Left cardiac atrium (tissue), 4 donors: ENCODE measurements around the gene ZWILCH. TPM values are rescaled to one million over a fixed set of nuclear protein-coding genes. Genes with fewer than 3 reads are reported as not detected.
A peak's percentile ranks its signal among the peaks of the same experiment; 100 is the strongest.
"Not testable (repeated sequence)": the region's sequence is repeated elsewhere in the genome, so short reads cannot be mapped to it uniquely, and the experiment has no call there.

ENCODE experiments used
- ATAC-seq, 2 donors: fragments of 200-7000 bp; cut with Tn5 transposase; one replicate each; pipeline ENCODE4 v1.9.1; 2020; ENCODE audit warnings: mild to moderate bottlenecking in 2 of 2, moderate library complexity in 2 of 2
- DNase-seq: peaks from one replicate; pipeline ENCODE4 v3.0.0-alpha.2; 2020
- intact Hi-C, 2 donors: fragments of 100-400 bp; cut with DNase I; formaldehyde crosslinking; loops; one replicate each; pipeline versions ENCODE4 v1.14.1 to v1.15.1; 2022 to 2023
- total RNA-seq, 2 donors: library from RNA; stranded (reverse); fragmentation: NEBNext Ultra II Directional; extraction: Animal tissue kit (Norgen Biotek cat#: 25700); gene quantifications; one replicate each; pipeline ENCODE4 v1.2.1, GENCODE V29; 2021
- donor health status: DM: no; HTN: yes; CAD: no.
- donor health status: DM: no; HTN: yes; CAD: no; lungs with severe emphysema.
- donor health status: DM: yes; HTN: yes; CAD: no.
- donor health status: Dilated cardiomyopathy.

ZWILCH gene
- total RNA-seq, 2 donors from 2014 or later, result 2.3 to 3.5 TPM

DNA sequence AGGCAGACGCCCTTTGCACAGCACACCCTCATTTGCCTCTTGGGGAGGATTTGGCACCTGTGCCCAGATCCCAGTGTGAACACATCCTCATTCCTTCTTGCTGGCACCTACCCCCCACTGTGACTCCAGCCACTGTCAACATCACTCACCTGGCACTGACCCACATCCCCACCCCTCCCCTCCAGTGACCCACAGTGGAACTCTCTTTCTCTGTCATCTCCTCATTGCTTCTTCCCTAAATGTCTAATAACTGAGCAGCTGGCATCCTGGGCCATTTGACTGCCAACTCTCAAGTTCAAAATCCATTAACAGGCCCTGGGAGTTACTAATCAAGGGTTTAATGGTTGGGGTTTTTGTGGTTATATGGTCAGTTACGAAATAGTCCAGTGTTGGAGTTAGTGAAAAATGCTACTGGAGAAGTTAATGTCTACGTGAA is 22.0 kb upstream of the ZWILCH start:
- ATAC-seq, result peak; percentile 55 to 72
- intact Hi-C loops, result no loop called here
- DNase-seq, result no peak

DNA sequence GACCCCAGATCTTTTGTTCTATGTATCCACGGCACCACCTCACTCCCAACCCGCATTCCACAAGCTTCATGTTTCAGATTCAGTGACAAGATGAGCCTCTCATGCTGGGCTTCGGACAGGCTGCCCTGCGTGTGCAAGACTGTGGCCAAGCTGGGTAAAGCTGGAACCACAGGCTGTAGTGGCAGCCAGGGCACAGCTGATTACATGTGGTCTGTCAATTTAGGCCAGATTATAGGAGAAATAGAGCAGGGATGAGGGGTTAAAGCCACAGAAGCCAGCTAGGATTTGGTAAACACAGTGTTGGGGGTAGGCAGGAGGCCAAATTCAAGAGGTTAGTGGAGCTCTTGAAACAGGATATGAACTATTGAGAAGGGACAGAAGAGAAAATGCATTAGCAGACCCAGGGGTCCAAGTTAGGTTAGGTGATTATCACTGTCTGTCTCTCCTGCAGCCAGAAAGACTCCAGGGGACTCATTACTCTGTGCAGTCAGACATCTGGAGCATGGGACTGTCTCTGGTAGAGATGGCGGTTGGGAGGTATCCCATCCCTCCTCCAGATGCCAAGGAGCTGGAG is 20.5 kb upstream of the ZWILCH start:
- DNase-seq (no peak), ATAC-seq (no peak)
- intact Hi-C loops, result no loop called here

DNA sequence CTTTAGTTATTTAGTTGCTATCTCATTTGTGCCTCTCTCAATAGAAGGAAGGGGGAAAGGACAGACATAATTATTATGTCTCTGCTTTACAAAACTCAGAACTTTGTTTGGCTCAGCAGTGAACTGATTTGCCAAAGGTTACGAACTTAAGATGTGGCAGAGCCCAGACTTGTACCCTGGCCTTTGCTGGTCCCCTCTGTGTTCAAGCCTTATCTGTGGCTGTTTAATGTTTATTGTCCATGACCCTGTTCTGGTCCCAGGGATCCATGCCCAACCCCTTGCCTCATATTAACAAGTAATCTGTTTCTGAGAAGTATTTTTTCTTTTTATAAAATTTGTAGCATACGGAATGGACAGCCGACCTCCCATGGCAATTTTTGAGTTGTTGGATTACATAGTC is 18.2 kb upstream of the ZWILCH start:
- intact Hi-C loops, result no loop called here
- ATAC-seq, result no peak
- DNase-seq, result no peak

DNA sequence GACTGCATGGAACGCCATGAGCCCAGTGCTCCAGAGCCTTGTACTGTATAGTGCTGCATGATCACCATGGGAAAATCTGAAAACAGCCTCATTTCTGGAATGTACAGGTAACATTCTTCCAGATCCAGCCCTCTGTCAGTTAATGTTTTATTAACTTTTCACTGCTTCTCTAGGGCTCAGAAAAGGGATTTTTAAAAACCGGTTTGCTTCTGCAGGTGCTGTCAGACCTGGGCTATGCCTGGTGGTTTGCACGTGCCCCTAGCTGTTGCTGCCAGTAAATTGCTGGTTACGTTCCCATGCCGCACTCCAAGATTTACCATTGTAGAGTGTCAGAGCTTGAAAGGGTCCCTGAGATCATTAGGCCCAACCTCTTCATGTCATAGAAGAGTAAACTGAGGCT is 16.6 kb upstream of the ZWILCH start:
- DNase-seq (no peak), ATAC-seq (no peak)
- intact Hi-C loops, result no loop called here

DNA sequence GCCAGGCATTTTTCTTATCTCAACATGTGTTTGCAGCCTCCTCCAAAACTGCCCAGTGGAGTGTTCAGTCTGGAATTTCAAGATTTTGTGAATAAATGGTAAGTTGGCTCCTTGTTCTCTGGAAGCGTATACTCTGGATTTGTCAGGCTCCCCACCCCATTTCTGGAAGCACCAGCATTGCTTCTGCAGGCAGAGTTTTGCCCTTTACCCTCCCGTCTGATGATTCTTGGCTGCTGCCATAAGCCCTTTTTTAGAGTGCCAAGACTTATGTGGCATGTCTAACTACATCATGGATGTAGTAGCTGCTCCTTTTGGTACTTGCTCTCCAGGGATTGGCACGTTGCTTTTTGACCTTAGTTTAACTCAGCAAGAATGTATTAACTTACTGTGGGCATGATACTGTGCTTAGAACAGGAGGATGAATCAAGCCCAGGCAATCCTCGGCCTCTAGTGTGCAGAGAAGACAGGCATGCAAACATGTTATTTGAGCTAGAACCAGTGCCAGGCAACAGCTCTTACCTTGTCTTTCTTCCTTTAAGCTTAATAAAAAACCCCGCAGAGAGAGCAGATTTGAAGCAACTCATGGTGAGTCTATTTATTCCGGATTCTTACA is 15.8 kb upstream of the ZWILCH start:
- DNase-seq (no peak), ATAC-seq (peak in 1 of 2 donors; percentile 41)
- intact Hi-C loops, result no loop called here

DNA sequence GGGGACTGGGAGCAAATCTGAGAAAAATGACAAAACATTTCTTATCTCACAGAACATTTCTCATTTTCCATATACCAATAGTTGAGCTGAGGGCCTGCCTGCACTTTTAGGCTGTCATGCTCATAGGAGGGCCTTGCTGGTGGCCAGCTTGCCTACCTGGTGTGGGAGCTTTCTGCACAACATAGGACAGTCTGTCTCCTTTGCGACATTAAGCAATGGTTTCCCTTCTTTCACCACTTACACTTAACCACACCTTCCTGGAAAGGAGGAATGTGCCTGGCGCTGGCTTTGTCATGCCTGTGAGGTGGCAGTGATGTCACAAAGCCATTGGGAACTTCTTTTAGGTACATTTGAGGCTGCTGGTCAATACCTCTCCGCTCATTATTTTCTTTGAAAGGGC is 13.3 kb upstream of the ZWILCH start:
- DNase-seq (no peak), ATAC-seq (no peak)
- intact Hi-C loops, result loop anchor here in 1 of 2 donors (10.0 kb wide), 1 partner anchor 107 kb away; the partner anchor contains the start of gene MAP2K1

DNA sequence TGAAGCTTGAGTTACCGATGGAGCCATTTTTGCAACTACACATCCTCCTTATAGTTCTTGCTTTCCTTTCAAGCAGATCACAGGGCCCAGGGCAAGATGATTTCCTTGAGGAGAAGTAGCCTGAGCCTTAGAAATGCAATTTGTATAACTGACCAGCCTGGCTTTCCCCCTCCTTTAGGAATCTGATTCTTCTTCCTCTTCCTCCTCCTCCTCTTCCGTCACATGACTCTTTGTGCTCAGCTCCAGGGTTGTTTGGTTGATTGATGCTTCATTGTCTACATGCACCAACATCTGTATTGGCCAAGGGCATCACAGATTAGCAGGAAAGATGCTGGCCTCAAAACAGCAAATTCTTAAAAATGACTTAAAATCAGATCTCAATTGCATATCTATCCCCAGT is 10.9 kb upstream of the ZWILCH start:
- intact Hi-C loops, result loop anchor here in 1 of 2 donors (10.0 kb wide), 1 partner anchor 109 kb away; the partner anchor contains the start of gene MAP2K1
- no peak for ATAC-seq
- DNase-seq, result no peak

DNA sequence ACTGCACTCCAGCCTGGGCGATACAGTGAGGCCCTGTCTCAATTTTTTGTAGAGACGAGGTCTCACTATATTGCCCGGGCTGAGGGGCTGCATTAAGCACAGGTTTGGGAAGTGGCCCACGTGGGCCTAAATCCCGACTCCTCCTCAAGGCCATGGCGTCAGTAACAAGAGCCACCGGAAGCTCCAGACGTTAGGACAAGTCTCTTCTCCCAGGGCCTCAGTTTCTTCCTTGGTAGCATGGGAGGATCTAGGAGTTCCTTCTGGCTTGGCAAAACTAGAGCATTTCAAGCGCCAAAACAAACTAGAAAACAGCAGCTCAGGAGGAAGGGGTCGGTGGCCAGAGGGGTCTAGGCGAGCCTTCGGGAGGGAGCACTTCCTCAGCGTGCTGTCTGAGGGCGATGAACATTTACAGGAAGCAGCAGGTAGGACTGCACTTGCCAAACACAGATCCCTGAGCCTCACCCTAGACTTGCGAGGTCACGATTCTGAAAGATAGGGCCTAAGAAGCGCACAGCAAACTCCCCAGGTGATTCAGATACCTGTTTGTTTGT is 8.1 kb upstream of the ZWILCH start:
- ATAC-seq, result peak in 1 of 2 donors; percentile 42
- intact Hi-C loops, result loop anchor here in 1 of 2 donors (10.0 kb wide), 1 partner anchor 112 kb away; the partner anchor contains the start of gene MAP2K1
- no peak for DNase-seq

DNA sequence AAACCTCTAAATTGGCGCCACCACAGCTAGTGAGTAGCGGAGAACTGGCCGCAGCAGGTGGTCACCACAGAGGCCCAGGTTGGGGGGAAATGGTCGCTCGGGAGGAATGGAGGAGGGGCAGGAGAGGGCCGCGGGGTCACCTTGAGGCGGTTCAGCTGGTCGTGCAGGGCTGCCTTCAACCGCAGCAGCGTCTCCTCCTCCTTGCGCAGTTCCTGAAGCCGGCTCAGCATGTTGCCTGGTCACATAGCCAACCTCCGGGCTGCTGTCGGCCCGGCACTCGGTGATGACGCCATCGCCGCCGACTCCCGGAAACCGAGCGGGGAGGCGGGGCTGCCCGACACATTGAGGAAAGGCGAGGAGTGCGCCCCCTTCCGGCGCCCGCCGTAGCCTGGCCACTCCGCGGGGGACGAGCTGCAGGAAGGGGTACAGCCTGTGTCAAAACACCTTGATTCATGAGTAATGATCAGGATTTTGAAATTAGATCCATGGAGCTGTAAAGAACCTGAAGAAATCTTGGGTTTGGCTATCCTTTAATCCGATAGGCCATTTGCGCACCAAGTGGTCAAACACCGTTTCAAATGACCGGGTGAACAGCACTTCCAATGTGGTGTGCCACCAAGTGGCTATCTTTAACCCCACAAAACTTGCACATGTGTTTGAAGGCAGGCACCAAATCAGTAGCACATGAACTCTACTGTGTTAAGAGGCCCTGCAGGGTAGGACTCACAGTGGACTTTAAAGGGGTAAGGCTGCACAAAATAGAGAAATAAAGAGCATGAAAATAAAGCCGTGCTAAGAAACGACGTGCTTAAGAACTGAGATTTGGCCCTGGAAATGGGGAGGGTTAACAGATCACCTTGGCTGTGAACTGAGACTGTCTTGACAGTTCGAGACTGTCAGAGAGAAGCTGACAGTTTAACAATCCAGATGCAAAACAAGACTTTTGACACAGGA is 7.3 kb upstream of the ZWILCH start, which contains the start of gene SNAPC5:
Gene SNAPC5, minus strand, starts transcription at position 261 of the 954 bp plus-strand sequence. Its CDS starts 31 bp downstream, at position 230.
- intact Hi-C loops, result loop anchor here in 1 of 2 donors (10.0 kb wide), 1 partner anchor 113 kb away; the partner anchor contains the start of gene MAP2K1
- DNase-seq, result peak; percentile 98
- ATAC-seq, result peak; percentile 96 to 99

DNA sequence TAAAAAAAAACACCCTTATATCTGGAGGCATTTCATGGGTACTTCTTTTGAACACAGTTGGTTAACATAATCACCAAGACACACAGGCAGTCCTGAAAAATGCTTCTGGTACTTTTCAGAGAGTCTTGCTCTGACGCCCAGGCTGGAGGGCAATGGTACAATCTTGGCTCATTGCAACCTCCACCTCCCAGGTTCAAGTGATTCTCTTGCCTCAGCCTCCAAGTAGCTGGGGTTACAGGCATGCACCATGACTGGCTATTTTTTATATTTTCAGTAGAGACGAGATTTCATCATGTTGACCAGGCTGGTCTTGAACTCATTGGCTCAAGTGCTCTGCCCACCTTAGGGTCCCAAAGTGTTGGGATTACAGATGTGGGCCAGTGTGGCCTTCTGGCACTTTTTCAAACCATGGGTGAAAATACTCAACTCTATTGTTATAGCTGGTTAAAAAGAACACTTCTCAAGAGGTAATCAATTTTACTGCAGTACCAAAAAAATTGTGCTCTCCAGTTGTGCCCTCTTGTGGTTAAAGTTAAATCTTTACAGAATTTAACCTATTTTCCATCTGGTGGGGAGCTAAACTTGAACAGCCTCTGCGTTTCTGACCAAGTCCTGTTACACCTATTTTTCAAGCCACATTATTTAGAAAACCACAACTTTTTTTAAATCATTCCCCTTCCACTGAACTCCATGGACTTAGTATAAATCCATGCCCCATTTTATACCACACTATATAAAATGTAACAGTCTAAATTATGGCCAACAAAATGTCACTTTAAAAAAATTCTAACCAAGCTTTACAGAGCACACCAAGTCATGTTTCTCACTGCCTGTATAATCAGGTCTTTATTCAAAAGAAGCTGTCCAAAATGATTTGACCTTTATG is 6.4 kb upstream of the ZWILCH start:
- DNase-seq (no peak), ATAC-seq (no peak)
- intact Hi-C loops, result loop anchor here in 1 of 2 donors (10.0 kb wide), 1 partner anchor 114 kb away; the partner anchor contains the start of gene MAP2K1

DNA sequence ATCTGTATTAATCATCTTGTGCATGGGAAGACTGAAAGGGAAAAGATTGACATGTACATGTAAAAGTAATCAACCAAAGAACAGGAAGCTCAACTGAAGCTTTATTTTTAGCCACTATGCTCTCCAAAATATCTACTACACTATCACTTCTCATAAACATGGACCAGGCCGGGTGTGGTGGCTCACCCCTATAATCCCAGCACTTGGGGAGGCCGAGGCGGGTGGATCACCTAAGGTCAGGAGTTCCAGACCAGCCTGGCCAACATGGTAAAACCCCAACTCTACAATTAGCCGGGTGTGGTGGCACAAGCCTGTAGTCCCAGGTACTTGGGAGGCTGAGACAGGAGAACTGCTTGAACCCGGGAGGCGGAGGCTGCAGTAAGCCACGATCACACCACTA is 4.8 kb upstream of the ZWILCH start:
- ATAC-seq, intact Hi-C loops, DNase-seq: not testable (repeated sequence)

DNA sequence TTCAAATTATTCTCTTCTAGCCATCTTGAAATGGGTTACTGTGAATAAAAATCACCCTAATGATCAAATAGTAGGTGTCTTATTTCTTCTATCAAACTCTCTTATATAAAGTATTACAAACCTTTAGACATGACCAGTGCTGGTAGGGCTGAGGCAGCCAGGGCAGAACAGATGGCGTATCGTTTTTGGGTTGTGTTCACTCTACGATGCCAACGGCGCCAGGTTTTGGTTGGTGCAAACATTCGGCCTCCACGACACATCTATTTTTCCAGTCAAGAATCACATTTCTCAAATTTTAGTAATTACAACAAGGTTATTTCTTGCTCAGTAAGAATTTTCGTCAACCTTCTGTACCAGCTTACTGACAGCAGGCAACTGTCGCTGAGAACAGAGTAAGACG is 2.6 kb upstream of the ZWILCH start:
- intact Hi-C loops, result no loop called here
- DNase-seq (no peak), ATAC-seq (no peak)

DNA sequence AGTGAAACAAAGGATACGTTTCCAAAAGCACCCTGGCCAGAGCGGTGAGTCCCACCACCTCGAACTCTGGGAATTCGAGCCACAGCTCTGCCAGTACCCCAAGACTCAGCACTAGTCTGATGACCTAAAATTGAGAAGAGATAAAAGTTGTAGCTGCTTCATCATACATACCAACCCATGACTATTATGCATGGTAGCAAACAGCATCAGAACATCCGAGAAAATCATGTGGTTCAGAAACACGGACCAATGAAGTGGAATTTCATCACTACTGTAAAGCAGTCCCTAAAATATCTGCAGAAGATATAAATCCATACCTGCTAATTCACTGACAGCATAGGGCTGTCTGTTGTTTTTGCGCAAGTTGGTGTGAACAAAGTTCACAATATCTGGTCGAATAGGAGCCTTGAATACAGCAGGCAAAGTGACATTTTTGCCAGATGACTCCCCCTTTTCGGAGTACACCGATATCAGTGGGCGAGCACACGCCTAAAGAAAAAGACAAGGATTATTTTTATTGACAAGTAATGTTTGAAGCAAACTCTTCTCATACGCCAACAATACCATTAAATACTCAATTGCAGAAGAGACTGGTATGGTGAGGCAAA is 2.0 kb upstream of the ZWILCH start:
- intact Hi-C loops, ATAC-seq, DNase-seq: not testable (repeated sequence)

DNA sequence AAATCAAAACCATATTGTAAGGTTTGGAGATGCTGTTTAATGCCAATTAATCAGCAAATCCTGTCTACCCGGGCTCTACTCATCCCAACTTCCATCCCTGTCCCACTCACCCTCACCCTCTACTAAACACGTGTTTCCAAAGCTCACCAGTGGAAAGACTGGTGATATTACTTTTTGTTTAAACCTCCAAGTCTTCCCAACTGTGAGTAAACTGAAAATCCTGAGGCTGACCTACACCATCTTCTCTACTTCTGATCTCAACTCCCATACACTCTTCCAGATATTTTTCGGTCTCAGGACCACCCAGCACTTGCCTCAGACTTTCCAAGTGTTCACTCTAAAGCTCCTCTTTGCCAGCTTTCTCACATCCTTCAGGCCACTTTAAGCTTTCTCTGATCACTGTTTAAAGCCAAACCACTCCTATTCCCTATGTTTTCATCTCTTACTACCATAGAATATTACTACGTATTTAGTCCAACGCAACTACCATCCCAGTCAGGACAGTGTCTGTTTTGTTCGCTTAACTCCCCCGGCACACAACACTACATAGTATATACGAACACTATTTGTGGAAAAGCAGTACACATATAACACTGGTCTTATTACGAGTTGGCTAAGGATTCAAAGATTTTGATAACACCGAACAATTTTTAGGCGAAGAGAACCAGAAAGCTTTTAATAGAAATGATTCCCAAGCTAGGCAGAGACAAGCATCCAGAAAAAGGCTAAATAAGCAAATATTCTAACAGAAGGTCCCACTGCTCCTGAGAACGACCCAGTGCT is 1.2 kb upstream of the ZWILCH start:
- intact Hi-C loops, result loop anchor here in 1 of 2 donors (2.0 kb wide), 1 partner anchor 117 kb away; the partner anchor contains the start of gene MAP2K1
- DNase-seq, result no peak
- no peak for ATAC-seq

DNA sequence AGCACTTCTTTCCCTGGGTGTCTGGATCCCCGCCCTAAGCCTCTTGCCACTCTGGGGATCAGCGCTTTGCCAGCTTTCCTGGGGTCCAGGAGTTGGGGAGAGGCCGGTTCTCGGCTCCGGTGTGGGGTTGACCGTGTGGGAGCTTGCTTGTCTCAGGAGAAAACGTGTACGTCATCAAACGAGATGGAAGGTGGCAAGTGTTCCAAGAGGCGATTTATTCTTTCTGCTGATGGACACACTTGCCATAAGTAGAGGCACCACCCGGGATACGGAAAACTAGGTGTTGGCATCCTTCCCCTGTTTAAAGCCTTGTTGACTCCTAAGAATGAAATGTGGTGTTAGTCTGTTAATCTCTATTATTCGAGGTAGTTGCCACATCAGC is 295 bp downstream of the ZWILCH start:
- no peak for DNase-seq
- ATAC-seq, result peak in 1 of 2 donors; percentile 20
- intact Hi-C loops, result loop anchor here in 1 of 2 donors (2.0 kb wide), 1 partner anchor 119 kb away; the partner anchor contains the start of gene MAP2K1

DNA sequence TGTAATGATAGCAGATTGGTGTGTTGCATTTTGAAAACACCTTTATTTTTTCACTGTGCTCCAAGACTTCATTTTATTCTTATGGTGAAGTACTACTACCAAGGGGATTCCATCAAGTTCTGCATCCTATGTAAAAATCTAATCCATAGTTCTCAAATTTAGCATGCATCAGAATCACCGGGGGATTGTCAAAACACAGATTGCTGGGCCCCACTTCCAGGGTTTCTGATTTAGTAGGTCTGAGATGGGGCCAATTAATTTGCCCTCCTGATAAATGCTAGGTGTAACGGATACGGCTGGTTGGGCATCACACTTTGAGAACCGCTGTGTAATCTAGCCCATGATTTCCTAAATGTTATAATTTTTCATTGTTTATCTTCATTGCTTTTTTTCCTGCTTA is 692 bp downstream of the ZWILCH start:
- no peak for DNase-seq
- intact Hi-C loops, result loop anchor here in 1 of 2 donors (2.0 kb wide), 1 partner anchor 119 kb away; the partner anchor contains the start of gene MAP2K1
- no peak for ATAC-seq
